ENCODE results near the gene TBX18.

DNA sequence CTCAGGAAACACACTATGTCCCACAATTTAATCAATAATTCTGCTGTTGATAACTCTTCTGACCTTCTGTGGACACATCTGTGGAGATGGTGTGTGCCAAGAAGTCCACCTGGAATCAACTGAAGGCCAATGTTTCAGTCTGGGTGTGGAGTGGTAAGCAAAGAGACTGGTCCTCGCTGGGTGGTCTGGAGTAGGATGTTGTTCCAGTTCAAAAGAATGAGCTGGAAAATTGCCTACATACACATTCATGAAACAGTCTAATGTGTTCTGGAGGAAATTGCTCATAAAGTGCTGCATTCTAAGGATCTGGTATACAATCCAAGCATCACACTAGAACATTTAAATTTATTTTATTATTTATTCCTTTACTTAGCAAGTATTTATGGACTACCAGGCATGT, 33.9 kb upstream of the TBX18 start:
- TF ChIP-seq, protein P1, sequence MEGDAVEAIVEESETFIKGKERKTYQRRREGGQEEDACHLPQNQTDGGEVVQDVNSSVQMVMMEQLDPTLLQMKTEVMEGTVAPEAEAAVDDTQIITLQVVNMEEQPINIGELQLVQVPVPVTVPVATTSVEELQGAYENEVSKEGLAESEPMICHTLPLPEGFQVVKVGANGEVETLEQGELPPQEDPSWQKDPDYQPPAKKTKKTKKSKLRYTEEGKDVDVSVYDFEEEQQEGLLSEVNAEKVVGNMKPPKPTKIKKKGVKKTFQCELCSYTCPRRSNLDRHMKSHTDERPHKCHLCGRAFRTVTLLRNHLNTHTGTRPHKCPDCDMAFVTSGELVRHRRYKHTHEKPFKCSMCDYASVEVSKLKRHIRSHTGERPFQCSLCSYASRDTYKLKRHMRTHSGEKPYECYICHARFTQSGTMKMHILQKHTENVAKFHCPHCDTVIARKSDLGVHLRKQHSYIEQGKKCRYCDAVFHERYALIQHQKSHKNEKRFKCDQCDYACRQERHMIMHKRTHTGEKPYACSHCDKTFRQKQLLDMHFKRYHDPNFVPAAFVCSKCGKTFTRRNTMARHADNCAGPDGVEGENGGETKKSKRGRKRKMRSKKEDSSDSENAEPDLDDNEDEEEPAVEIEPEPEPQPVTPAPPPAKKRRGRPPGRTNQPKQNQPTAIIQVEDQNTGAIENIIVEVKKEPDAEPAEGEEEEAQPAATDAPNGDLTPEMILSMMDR (conservative IDR thresholded peaks at IDR 0.05 in 1 of 2, IDR thresholded peaks at IDR 0.05 in 1 of 2; ENCODE audit: low read depth in 1 of 2, low read length in 2 of 2) = no peak
- TF ChIP-seq EZH2 (IDR thresholded peaks at IDR 0.05; ENCODE audit: low read length, missing control alignments) = no peak

Measured in fibroblast of lung (primary cell).